HG03442 (cell line): ENCODE measurements around the gene CIB2.

Experiments used
- ATAC-seq: cut with Tn5 transposase; IDR thresholded peaks from one replicate; pipeline ENCODE4 v1.9.1; 2021; ENCODE audit warnings: mild to moderate bottlenecking, moderate library complexity; ENCODE audit not compliant: unreplicated experiment

Gene CIB2

GRCh38 chr15:78149805-78150751 lies 18.8 kb upstream of the CIB2 start:
- ATAC-seq = no peak

DNA sequence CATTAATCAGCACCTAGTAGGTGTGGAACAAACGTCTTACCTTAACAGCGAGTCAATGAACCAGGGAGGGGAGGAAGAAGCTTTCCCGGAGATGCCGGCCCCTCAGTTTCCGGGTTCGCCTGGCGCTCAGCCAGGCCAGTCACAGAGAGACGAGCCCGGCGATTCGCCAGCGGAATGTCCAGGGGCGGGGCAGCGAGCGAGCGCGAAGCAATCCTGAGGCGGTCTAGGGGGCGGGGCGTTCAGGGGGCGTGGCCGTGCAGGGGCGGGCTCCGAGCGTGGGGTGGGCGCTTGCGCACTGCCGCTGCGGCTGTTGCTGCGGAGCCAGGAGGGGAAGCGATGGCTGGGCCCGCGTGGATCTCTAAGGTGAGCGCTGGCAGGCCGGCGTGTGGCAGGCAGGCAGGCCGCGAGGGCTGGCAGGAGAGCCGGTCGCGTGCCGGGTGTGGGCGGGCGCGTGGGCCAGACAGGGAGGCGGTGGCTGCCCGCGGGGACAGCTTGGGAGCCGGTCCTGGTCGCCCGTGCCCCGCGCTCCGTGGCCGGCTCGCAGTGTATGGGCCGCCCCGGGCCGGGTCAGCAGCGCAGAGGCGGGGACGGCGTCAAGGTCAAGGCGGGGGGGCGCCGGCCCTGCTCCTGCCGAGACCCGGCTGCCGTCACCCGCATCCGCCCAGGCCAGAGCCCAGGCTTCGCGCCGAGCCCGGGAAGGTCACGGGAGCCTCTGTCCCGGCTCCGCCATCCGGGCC lies 18.0 kb upstream of the CIB2 start, which contains the start of gene IDH3A:
Gene IDH3A (plus strand): TSS at position 295 of the 737 bp plus-strand sequence. CDS start 42 bp downstream, at position 337.
- ATAC-seq = peak; percentile 74

DNA sequence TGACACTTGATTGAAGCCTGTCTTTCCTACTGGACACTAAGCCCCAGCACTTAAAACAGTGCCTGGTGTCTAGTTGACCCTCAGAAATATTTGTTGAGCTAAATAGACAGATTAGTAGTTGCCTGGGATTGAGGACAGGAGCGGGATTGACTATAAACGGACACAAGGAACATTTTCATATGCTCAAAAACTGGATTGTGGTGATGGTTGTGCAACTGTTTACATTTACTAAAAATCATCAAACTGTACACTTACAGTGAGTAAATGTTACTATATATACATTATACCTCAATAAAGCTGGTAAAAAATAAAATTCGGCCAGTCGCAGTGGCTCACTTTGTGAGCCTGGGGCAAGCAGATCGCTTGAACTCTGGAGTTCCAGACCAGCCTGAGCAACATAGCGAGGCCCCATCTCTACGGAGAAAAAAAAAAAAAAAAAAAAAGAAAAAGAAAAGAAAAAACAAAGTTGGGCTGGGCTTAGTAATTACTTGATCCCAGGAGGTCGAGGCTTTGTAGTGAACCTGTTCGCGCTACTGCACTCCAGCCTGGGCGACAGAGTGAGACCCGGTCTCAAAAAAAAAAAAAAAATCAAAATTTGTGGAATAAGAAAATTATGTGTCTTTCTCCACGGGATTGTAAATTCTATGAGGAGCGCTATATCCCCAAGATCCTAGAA lies 17.3 kb upstream of the CIB2 start:
- no peak for ATAC-seq

DNA sequence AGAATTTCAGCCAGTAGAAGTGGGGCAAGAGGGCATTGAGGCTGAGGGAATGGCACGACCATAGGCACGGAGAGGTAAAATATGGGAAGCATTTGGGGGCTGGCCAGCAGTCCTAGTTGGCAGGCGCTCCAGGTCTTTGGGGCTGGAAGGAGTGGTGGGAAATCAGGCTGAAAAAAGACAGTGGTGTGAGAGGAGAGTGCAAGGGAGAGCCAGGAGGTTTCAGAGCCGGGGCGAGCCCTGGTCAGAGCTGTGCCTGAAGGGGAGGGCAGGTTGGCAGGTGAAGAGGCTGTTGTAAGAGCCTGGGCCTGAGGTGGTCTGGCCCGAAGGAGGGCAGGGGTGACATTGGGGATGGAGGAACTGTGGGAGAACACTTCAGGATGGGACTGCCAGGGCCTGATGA lies 16.3 kb upstream of the CIB2 start:
- no peak for ATAC-seq

- no peak for ATAC-seq
These were observed 15.3 kb upstream of the CIB2 start for GRCh38 chr15:78146425-78147154.

- no peak for ATAC-seq
These were observed 11.1 kb upstream of the CIB2 start for GRCh38 chr15:78142332-78142731.

GRCh38 chr15:78140292-78140691 lies 9.0 kb upstream of the CIB2 start:
- no peak for ATAC-seq

DNA sequence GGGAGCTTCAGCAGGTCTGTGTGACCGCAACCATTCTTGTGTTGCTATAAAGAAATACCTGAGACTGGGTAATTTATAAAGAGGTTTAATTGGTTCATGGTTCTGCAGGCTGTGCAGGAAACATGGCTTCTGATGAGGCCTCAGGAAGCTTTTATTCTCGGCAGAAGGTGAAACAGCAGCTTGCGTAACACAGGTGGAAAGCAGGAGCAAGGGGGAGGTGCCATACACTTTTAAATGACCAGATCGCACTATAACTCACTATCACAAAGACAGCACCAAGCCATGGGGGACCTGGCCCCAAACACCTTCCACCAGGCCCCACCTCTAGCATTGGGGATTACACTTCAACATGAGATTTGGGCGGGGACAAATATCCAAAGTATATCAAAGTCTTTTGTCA lies 8.3 kb upstream of the CIB2 start:
- ATAC-seq = no peak

- no peak for ATAC-seq
These were observed 2.6 kb upstream of the CIB2 start for GRCh38 chr15:78133801-78134200.

GRCh38 chr15:78130466-78131294 lies 565 bp downstream of the CIB2 start:
- ATAC-seq = peak; percentile 28

- ATAC-seq = no peak
These were observed 1.4 kb downstream of the CIB2 start for GRCh38 chr15:78129751-78130287.

GRCh38 chr15:78129077-78129750 lies 2.0 kb downstream of the CIB2 start:
- ATAC-seq = no peak

- ATAC-seq = no peak
These were observed 3.4 kb downstream of the CIB2 start for GRCh38 chr15:78127882-78128281.

- no peak for ATAC-seq
These were observed 6.0 kb downstream of the CIB2 start for GRCh38 chr15:78125267-78125666.

DNA sequence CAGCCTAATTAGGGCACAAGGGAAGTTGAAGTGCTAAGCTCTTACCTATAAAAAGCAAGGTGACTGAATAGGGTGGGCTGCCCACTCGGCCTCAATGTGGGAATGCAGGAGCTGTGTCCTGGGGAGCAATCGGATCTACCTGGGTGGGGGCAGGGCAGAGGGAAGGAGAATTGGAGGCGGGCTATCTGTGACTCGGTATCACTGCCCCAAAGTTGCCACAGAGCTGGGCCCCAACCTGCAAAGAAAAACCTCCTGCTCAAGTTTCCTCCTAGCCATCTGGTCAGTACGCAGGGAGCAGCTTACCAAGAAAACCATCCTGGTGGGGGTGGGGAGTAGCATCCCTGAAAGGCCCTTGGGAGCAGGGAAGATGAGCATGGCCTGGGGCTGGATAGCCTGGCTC lies 10.7 kb downstream of the CIB2 start:
- ATAC-seq = no peak

DNA sequence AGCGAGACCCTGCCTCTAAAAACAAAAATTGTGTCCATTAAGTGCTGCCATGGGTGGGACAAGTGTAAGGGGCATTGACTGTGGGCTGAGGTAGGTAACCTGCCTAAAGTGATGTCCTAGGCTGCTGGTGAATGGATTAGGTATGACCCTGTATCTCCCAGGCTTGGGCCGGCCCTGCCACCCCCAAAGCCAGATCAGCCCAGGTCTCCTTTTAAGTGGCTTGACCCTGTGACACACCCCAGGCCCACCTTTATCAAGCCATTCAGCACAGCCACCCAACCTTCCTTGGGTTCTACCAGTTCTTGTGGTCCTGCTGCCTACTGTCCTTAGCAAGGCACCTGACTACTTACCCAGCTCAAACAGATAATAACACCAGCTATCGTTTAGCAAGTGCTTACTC lies 18.7 kb downstream of the CIB2 start:
- ATAC-seq = no peak

DNA sequence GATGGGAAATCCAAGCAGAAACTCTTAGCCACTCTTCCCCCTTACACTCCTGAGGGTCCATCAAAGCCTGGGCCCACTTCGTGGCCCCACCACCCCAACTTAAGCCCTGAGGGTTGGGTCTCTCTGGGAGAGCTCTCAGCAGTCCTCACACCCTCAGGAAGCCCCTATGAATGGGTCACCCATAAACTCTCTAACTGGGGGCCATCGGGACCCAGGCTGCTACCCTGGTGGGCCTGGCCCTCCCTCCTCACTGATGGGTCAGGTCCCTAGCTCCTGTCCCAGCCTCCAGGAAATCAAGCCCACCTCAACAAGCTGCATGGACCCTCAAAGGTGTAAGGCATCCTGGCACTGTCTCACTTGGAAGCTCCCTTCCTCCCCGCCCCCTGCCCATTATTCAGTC lies 19.5 kb downstream of the CIB2 start:
- ATAC-seq = no peak

DNA sequence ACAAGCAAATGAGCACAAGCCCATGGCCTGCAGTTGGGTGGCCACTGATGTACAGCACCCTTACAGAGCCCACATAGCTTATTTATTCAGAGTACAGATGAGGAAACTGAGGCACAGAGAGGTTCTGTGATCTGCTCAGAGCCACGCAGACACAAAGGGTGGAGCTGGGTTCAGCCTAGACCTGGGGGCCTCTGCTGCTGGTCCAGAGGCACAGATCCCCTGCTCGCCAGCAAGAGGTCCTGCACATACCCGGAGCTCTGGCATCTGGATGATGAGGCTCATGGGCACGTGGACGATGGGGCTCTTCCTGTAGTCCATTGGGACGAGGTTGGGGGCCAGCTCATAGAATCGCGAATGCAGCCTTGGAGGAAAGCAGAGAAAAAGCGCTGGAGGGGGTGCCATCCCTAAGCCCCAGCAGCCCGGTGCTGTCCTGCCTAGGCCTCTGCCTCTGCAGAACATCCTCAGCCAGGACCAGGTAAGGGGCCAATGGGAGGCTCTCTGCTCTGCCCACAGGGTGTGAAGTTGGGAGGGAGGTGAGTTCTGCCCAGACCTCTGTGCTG lies 20.2 kb downstream of the CIB2 start:
- ATAC-seq = no peak

DNA sequence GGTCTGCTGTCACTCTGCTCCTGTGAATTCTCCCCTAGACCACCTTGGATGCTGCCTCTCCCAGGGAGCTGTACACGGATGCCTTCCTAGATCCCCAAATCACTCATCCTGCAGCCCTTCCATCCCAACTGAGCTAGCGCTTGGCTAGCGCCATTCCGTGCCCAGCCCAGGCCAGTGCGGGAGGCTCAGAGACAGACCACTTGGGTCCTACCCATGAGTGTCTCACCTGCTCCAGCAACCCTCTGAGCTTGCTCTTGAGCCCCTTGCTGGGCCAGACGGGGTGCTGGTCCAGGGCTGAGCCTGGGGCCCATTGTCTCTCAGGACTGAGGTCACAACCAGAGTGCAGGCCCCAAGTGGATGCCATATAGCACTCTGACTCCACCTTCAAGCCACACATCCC lies 21.1 kb downstream of the CIB2 start:
- ATAC-seq = no peak
